CD14-positive monocyte (primary cell): ENCODE measurements around the gene HCN3. TPM values are rescaled to one million over a fixed set of nuclear protein-coding genes. Genes with fewer than 3 reads are reported as not detected.

Experiments used
- DNase-seq, 3 donors: peaks; one replicate each; pipeline ENCODE4 v3.0.0-alpha.2; 2011 to 2022
- H2AFZ ChIP-seq: 2 replicates; pipeline ENCODE4 v1.6.0; 2012; ENCODE audit warnings: mild to moderate bottlenecking, low read depth, low read length, inconsistent platforms; ENCODE audit not compliant: insufficient read depth, poor library complexity, severe bottlenecking
- H3K27ac ChIP-seq, 2 donors: 1 replicate in 1 of 2; 2 replicates in 1 of 2; pipeline ENCODE4 v1.5.1; 2012 to 2013; ENCODE audit warnings: low read length in 2 of 2, control low read depth in 1 of 2, inconsistent platforms in 1 of 2, low read depth in 1 of 2, mild to moderate bottlenecking in 1 of 2
- H3K27me3 ChIP-seq, 2 donors: one replicate each; pipeline versions ENCODE4 v1.6.0 to v1.6.1; 2011 to 2013; ENCODE audit warnings: low read length in 2 of 2; ENCODE audit not compliant: control insufficient read depth in 2 of 2, insufficient read depth in 2 of 2
- H3K36me3 ChIP-seq, 2 donors: replicated peaks in 1 of 2; 1 replicate in 1 of 2; 2 replicates in 1 of 2; pipeline versions ENCODE4 v1.5.1 to v1.6.1; 2012 to 2013; ENCODE audit warnings: low read length in 2 of 2, control low read depth in 1 of 2, inconsistent platforms in 1 of 2, mild to moderate bottlenecking in 1 of 2; ENCODE audit not compliant: insufficient read depth in 2 of 2, control insufficient read depth in 1 of 2
- H3K4me1 ChIP-seq, 2 donors: 1 replicate in 1 of 2; 2 replicates in 1 of 2; pipeline versions ENCODE4 v1.5.1 to v1.6.1; 2012 to 2013; ENCODE audit warnings: low read length in 2 of 2, control low read depth in 1 of 2, inconsistent platforms in 1 of 2, mild to moderate bottlenecking in 1 of 2, moderate library complexity in 1 of 2; ENCODE audit not compliant: insufficient read depth in 2 of 2, control insufficient read depth in 1 of 2
- H3K4me2 ChIP-seq: replicated peaks from 2 replicates; pipeline ENCODE3; 2012; ENCODE audit warnings: low read length, moderate library complexity, mild to moderate bottlenecking; ENCODE audit not compliant: poor library complexity, severe bottlenecking; ENCODE audit errors: extremely low read depth
- H3K4me3 ChIP-seq, 3 experiments: fragments of 200-600 bp in 1 of 3; sonication (generic) in 1 of 3; replicated peaks in 1 of 3; 1 replicate in 2 of 3; 2 replicates in 1 of 3; pipeline ENCODE4 v1.5.1; 2011 to 2013; ENCODE audit warnings: low read length in 3 of 3, mild to moderate bottlenecking in 3 of 3, control low read depth in 2 of 3, low read depth in 2 of 3, inconsistent platforms in 1 of 3, moderate library complexity in 1 of 3
- H3K79me2 ChIP-seq: 2 replicates; pipeline ENCODE4 v1.6.0; 2012; ENCODE audit warnings: mild to moderate bottlenecking, control low read depth, inconsistent platforms, low read length, moderate library complexity; ENCODE audit not compliant: insufficient read depth
- H3K9ac ChIP-seq: 2 replicates; pipeline ENCODE4 v1.6.0; 2017; ENCODE audit warnings: low read length, mild to moderate bottlenecking; ENCODE audit not compliant: insufficient read depth, poor library complexity, severe bottlenecking
- H3K9me3 ChIP-seq, 2 donors: replicated peaks in 1 of 2; 1 replicate in 1 of 2; 2 replicates in 1 of 2; pipeline versions ENCODE4 v1.5.1 to v1.6.1; 2012 to 2013; ENCODE audit warnings: low read length in 2 of 2, control low read depth in 1 of 2; ENCODE audit not compliant: control insufficient read depth in 1 of 2, insufficient read depth in 1 of 2
- H4K20me1 ChIP-seq: 2 replicates; pipeline ENCODE4 v1.6.0; 2012; ENCODE audit warnings: mild to moderate bottlenecking, low read length, control low read depth, moderate library complexity; ENCODE audit not compliant: insufficient read depth
- H3K27ac Mint-ChIP-seq, 7 donors: one replicate each; pipeline ENCODE4 v1.8.0; 2020; ENCODE audit warnings: mild to moderate bottlenecking in 7 of 7, mixed read lengths in 7 of 7, moderate library complexity in 6 of 7, inconsistent platforms in 2 of 7
- H3K27me3 Mint-ChIP-seq, 3 donors: one replicate each; pipeline ENCODE4 v1.8.0; 2021 to 2022; ENCODE audit warnings: low read depth in 3 of 3, mild to moderate bottlenecking in 3 of 3, mixed read lengths in 3 of 3, moderate library complexity in 3 of 3, inconsistent platforms in 1 of 3
- H3K36me3 Mint-ChIP-seq, 2 donors: one replicate each; pipeline ENCODE4 v1.8.0; 2020; ENCODE audit warnings: mixed read lengths in 2 of 2, inconsistent platforms in 1 of 2, mild to moderate bottlenecking in 1 of 2
- H3K4me1 Mint-ChIP-seq: one replicate; pipeline ENCODE4 v1.8.0; 2020; ENCODE audit warnings: mild to moderate bottlenecking, mixed read lengths
- H3K4me3 Mint-ChIP-seq, 2 donors: one replicate each; pipeline ENCODE4 v1.8.0; 2020; ENCODE audit warnings: mild to moderate bottlenecking in 2 of 2, mixed read lengths in 2 of 2, moderate library complexity in 1 of 2
- H3K9me3 Mint-ChIP-seq, 7 donors: one replicate each; pipeline ENCODE4 v1.8.0; 2020 to 2022; ENCODE audit warnings: mixed read lengths in 7 of 7, mild to moderate bottlenecking in 6 of 7, moderate library complexity in 6 of 7, inconsistent platforms in 2 of 7
- CTCF ChIP-seq: fragments of 200-600 bp; IDR thresholded peaks from one replicate; pipeline ENCODE4 v1.8.0; 2022; ENCODE audit warnings: antibody characterized with exemption, mild to moderate bottlenecking
- WGBS: methylation state at CpG from one replicate; pipeline ENCODE4 v1.1.5; 2013; ENCODE audit warnings: missing lambda C conversion rate; ENCODE audit not compliant: insufficient coverage; 5-methylcytosine and 5-hydroxymethylcytosine counted together
- intact Hi-C, 2 donors: fragments of 100-400 bp; cut with micrococcal nuclease; formaldehyde crosslinking; loops; one replicate each; pipeline versions ENCODE4 v1.15.0 to v1.15.1; 2023
- polyA plus RNA-seq, 3 donors: library from polyadenylated mRNA; depleted of rRNA in 1 of 3; unstranded in 2 of 3; stranded (reverse) in 1 of 3; fragments of 300-500 nt in 2 of 3; fragments of >200 nt in 1 of 3; fragmentation: Illumina TruSeq in 2 of 3; gene quantifications; 1 replicate in 2 of 3; 2 replicates in 1 of 3; pipeline ENCODE4 v1.2.3, GENCODE V29; 2012 to 2021

The HCN3 gene
- polyA plus RNA-seq, 3 donors = 0.15 to 2.3 TPM; not detected in 1

GRCh38 chr1:155261852-155262673 is 15.2 kb upstream of the HCN3 start, which contains the start of gene SCAMP3:
SCAMP3 (minus strand) TSS chr1:155262360; CDS start chr1:155262151, 209 bp downstream.
- H2AFZ ChIP-seq = peak within 1 kb of the TSS; percentile 90
- no peaks in the 10 kb centered on the region for H3K9me3 ChIP-seq
- peaks cover 20% of the 10 kb centered on the region for H3K79me2 ChIP-seq
- H3K4me3 ChIP-seq = peak within 1 kb of the TSS; percentile 50 to 95 (median 77)
- H3K4me1 ChIP-seq = peaks cover 14 to 17% of the 10 kb centered on the region in 2 donors
- no peaks in the 10 kb centered on the region for H3K27me3 ChIP-seq
- H3K4me2 ChIP-seq = peak within 1 kb of the TSS; percentile 98
- peaks cover 61 to 73% of the 10 kb centered on the region in 2 donors for H3K36me3 Mint-ChIP-seq
- WGBS = under 1% methylated on average over 46 of the region's 47 CpGs
- H4K20me1 ChIP-seq = peaks cover 8% of the 10 kb centered on the region
- H3K36me3 ChIP-seq = peaks cover 41 to 73% of the 10 kb centered on the region in 2 donors
- H3K27ac ChIP-seq = peak within 1 kb of the TSS; percentile 56 to 83
- intact Hi-C loops = loop anchor here in 1 of 2 donors (2.0 kb wide), 2 partner anchors 15 to 47 kb away; partner anchors contain the start of genes FDPS and HCN3
- no peaks in the 10 kb centered on the region for H3K27me3 Mint-ChIP-seq
- TF ChIP-seq CTCF = no peak
- H3K4me3 Mint-ChIP-seq = peak within 1 kb of the TSS; percentile 93 to 94
- peak within 1 kb of the TSS; percentile 92 to 97 (median 95) for H3K27ac Mint-ChIP-seq
- peak; percentile 92 to 98 (median 98) for DNase-seq
- H3K9ac ChIP-seq = peak within 1 kb of the TSS; percentile 78
- no peaks in the 10 kb centered on the region for H3K9me3 Mint-ChIP-seq
- peaks cover 20% of the 10 kb centered on the region for H3K4me1 Mint-ChIP-seq

GRCh38 chr1:155263067-155263466 is 14.2 kb upstream of the HCN3 start:
- intact Hi-C loops = loop anchor here in 1 of 2 donors (2.0 kb wide), 2 partner anchors 14 to 46 kb away; partner anchors contain the start of genes FDPS and HCN3
- Histone ChIP-seq H3K4me3 (no peak overlapping the region), H4K20me1 (peaks cover 12% of the 10 kb centered on the region), H3K36me3 (peaks cover 42 to 77% of the 10 kb centered on the region in 2 donors), H3K4me2 (no peak overlapping the region), H2AFZ (no peak overlapping the region), H3K27ac (peak overlapping the region in 1 of 2 donors; percentile 83), H3K4me1 (peaks cover 14 to 17% of the 10 kb centered on the region in 2 donors), H3K79me2 (peaks cover 20% of the 10 kb centered on the region), H3K27me3 (no peaks in the 10 kb centered on the region), H3K9ac (no peak overlapping the region), H3K9me3 (no peaks in the 10 kb centered on the region)
- TF ChIP-seq CTCF = no peak
- WGBS = 97% methylated on average over 9 of the region's 11 CpGs
- no peaks in the 10 kb centered on the region for H3K9me3 Mint-ChIP-seq
- peaks cover 20% of the 10 kb centered on the region for H3K4me1 Mint-ChIP-seq
- H3K27ac Mint-ChIP-seq = peak overlapping the region in 6 of 7 donors; percentile 52 to 97 (median 92)
- peak overlapping the region in 1 of 2 donors; percentile 93 for H3K4me3 Mint-ChIP-seq
- H3K27me3 Mint-ChIP-seq = no peaks in the 10 kb centered on the region
- peaks cover 64 to 73% of the 10 kb centered on the region in 2 donors for H3K36me3 Mint-ChIP-seq
- no peak for DNase-seq
